HG02642 (cell line): ENCODE data around the gene PTPN2.

Source experiments
- ATAC-seq: cut with Tn5 transposase; IDR thresholded peaks from one replicate; pipeline ENCODE4 v1.9.1; 2021; ENCODE audit warnings: mild to moderate bottlenecking; ENCODE audit not compliant: unreplicated experiment, poor library complexity

Gene PTPN2

DNA sequence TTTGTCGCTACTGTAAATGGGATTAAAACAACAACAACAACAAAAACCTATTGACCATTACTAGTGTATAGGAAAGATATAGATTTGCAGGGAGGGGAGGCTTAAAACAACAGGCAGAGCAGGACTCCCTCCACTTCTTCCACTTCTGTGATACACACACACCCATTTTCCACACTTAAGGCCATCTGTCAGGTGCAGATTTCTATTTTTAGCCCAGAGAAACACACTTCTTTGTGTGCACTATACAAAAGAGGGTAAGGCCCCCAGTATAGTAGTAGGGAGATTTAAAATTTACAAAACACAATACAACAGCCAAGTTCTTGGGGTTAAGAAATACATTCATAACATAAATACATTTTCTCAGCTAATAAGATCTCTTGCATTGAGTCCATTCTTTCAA is 22.4 kb downstream of the PTPN2 start:
- ATAC-seq: no peak

DNA sequence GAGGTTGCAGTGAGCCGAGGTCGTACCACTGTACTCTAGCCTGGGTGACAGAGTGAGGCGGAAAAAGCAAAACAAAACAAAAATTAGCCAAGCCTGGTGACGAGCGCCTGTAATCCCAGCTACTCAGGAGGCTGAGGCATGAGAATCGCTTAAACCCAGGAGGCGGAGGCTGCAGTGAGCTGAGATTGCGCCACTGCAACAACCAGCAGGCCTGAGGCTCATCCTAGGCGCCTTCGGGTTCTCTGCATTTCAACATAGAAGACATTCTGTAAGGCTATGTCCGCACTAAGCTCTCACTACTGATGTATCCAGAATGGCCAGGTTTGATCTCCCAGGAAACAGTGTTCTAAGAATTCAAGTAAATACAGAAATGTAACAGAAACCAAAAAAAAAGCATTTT is 23.5 kb downstream of the PTPN2 start:
- ATAC-seq: no peak

GRCh38 chr18:12858991-12859390 is 25.0 kb downstream of the PTPN2 start:
- no peak for ATAC-seq

DNA sequence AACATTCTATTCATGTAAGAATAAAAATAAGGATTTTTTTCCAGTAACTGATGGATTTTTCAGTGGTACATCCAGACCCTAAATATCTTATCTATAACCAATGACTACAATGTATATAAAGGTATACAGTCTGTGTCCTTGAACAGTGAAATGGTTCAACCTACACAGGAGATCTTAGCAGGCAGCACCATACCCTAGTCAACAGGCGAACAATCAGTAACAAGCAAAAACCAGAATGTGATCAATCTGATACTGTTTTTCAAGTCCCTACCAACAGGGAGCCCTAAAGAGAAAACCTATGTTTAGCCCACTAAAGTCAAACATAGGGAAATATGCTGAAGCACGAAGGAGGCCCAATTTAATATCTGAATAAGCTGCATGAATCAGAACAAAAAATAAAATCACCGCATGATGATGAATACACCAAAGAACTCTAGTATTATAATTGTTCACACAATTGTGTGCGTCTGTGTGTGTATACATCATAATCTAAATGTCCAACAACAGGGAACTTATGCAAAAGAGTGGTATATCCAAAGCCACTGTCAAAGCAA is 26.0 kb downstream of the PTPN2 start:
- ATAC-seq: no peak

DNA sequence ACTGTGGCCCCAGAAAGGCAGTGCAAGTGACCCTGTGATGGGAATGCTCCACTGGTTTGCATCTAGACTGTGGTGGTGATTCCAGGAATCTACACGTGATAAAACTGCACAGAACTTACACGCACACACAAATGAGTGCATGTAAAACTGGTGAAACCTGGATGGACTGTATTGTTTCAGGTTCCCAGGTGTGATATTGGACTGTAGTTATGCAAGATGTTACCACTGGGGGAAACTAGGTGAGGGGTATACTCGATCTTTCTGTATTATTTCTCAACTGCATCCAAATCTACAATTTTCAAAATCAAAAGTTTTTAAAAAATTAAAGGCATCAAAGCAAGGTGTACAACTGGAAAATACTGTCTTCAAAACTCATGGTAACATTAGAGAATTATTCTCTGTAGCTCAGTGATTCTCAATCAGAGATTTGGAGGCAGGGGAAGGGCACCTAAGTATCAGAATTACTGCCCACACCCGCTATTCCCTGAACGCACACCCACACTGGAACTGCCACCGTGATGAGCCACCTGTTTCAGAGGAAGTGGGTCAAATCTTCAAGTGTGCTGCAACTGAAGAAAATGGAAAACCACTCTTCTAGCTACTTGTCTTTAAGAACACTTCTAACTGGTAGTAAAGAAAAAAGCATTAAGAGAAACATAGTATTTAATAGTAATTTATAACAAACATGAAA is 26.7 kb downstream of the PTPN2 start:
- no peak for ATAC-seq

- no peak for ATAC-seq
Observed at GRCh38 chr18:12855916-12856315, 28.1 kb downstream of the PTPN2 start.

DNA sequence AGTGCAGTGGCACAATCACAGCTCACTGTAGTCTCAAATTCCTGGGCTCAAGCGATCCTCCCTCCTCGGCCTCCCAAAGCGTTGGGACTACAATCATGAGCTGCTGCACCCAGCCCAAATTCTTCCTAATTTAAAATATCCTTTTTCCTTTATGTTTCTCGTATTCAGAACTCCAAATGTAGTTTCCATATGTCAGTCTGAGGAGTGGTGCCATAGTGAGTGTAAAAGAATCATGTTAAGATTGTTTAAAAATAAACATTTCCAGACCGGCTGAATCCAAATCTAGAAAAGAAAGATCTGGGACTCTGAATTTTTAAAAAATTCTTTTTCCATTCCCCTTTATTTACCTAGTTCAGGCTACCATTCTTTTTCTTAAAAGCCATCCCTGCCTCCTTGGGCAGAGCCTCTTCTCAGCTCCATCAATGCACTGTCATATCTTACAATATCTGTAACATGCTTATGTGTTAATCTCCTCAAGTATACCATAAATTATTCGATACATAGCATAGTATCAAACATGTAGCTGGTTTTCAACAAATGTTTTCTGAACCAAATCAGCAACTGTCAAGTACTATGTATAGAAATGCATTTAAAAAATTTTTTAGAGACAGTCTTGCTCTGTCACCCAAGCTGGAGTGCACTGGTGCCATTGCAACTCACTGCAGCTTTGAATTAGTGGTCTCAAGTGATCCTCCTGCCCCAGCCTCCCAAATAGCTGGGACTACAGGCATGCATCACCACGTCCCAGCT is 31.3 kb downstream of the PTPN2 start:
- no peak for ATAC-seq

DNA sequence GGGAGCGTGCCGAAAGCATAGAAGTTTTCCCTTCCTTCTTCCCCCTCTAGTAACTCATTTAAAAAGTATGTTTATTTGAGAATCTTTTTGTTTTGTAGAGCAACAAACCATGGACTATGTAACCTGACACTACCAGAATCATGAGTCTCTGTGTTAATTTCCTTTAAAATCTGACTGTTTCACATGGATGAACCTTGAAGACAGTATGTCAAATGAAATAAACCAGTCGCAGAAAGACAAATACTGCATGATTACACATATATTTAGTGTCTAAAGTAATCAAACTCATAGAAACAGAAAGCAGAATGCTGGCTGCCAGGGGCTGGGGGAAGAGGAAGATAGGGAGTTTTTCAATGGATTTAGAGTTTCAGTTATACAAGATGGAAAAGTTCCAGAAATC is 32.3 kb downstream of the PTPN2 start:
- no peak for ATAC-seq

GRCh38 chr18:12849548-12849947 is 34.5 kb downstream of the PTPN2 start:
- ATAC-seq: no peak

- ATAC-seq: no peak
Observed at GRCh38 chr18:12848405-12848804, 35.6 kb downstream of the PTPN2 start.

DNA sequence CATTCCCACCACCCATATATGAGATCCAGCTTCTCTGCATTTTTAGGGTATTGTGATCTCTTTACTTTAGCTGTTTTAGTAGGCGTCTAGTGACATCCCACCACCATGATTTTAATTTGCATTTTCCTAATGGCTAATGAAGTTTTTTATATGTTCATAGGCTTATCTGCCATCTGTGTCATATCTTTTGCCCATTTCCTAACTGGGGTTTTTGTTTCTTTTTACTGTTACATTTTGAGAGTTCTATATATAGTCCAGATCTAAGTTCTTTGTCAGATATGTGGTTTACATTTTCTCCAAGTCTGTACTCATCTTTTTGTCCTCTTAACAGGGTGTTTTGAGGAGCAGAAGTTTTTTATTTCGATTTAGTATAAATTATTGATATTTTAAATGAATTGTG is 39.6 kb downstream of the PTPN2 start:
- no peak for ATAC-seq

DNA sequence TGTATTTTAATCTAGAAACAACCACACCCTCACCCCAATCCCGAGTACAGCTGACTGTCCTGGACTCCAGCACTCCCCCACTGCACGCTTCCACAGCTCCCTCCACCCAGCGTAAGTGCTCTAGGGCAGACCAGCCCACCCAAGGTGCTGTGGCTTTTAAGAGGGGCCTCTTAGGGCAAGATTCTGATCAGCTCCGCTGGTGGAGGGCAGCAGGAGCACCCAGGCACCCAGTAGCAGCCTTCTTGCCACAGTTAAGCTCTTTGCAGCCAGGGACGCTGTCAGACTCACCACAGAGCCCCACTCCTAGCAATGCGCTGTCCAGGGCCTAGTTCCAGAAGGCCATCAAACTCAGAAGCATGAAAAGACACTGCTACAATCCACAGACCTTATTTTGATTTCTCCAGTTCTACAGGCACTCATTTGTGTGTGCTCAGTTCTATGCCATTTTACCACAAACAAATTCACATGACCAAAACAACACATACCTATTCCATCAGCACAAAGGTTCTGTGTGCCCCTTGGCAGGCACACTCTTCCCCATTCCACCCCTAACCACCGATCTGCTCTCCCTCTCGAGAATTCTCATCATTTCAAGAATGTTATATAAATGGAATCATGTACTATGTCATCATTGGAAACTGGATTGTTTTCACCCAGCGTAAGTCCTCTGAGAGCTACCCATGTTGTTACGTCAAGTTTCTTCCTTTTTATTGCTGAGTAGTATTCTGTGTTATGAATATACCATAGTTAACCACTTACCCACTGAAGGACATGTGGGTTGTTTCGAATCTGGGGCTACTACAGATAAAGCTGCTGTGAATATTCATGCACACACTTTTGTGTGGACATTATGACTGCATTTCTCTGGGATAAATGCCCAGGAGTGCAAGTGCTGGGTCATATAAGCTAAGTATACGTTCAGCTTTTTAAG is 40.4 kb downstream of the PTPN2 start:
- no peak for ATAC-seq

DNA sequence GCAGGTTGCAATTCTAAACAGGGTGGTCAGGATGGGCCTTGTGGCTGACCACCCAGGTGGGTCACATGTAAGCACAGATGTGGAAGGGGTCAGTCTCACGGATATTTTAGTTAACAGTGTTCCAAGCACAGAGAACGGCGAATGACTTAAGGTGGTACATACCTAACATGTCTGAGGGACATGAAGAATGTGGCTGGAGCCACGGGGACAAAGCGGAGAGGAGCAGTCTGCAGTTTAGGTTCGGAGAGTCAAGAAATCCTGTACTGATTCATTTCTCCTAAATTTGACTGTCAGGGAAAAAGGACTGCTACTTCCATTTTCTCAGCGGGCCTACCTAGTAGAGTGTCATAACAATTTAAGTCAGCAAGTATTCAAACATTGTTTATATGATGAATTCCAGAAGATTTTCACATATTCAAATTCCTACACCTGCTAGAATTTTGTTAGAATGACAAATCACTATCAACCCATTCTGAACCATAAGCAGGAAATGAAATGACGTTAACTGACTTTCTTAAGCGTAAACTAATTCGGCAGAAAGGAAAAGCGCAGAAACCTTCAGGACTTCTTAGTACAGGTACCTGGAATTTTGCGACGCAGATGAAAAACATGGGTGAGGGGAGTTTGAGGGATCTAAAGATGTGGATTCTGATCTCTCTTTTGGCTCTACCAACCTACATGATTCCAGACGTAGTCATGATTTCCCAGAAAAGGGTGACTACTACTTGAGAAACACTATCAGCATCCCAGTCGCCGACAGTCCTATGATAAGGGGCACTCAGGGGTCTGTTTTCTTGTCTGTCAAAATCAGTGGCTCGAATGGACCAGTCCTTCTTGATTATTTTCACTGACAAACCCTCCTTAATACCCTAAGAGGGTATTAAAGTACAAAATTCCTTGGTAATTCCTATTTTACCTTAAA is 41.3 kb downstream of the PTPN2 start:
- ATAC-seq: no peak

DNA sequence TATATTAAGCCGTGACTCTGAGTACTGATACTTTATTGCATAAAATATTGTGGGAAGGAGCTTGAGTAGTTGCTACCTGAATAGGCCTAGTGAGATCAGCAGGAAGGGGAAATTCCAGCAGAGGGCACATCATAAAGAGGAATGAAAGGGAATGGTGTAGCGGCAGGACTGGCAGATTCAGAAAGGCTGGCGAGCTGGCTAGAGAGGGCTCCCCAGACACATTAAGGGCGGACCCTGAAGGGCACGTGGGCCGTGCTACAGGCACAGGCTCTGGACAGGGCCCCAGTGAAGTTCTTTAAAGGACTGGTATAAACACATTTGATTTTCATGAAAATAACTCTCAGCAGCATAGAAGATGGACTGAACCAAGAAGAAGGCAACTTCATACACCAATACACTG is 43.0 kb downstream of the PTPN2 start:
- no peak for ATAC-seq

DNA sequence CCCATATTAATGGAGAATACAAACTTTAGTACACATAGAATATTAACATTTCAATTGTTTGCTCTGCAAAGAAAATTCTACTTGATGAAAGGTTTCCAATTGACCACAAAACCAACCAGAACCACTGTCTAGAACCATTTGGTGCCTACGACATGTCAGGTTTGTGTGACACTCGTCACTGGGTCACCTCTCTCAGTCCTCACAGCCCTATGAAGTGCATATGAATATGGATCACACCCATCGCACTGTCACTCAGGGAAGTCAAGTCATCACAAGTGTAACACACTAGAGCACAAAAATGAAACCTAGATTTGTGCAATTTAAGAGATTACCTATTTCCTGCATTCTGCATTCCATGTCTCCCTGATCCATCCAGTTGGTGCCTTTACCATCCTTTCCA is 43.7 kb downstream of the PTPN2 start:
- no peak for ATAC-seq

- peak; percentile 81 for ATAC-seq
Observed at GRCh38 chr18:12839526-12840196, 44.4 kb downstream of the PTPN2 start.

GRCh38 chr18:12839057-12839525 is 44.9 kb downstream of the PTPN2 start:
- peak; percentile 38 for ATAC-seq

DNA sequence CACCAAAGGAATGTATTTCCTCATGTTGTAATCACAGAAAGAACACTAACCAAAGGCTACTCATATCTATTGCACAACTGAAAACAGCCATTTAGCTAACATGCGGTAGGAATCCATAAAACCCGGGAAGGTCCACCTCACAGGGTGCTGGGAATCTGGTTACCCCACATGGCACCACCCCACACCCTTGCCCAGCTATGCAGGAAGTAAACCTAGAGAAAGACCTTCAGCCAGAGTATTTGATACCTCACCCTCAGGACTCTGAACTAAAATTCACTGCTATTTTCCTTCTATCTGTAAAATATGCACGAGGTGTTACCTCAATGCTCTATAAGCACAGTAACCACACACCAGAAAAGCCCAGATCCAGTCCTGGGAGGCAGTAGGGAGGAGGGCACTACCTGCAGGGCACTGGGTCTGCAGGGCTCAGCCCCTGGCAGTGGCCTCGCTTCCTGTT is 45.8 kb downstream of the PTPN2 start:
- no peak for ATAC-seq

GRCh38 chr18:12837747-12838146 is 46.3 kb downstream of the PTPN2 start:
- no peak for ATAC-seq
